ENCODE results near the gene LEMD2.

The LEMD2 gene

GRCh38 chr6:33742092-33742491 is 46.8 kb downstream of the LEMD2 start:
- Mint-ChIP-seq H3K27ac (no peak overlapping the region), H3K27me3 (peaks cover 11% of the 10 kb centered on the region), H3K36me3 (ENCODE audit: low read depth) (no peaks in the 10 kb centered on the region), H3K4me1 (peaks cover 2% of the 10 kb centered on the region), H3K9me3 (no peaks in the 10 kb centered on the region), H3K4me3 (no peak overlapping the region)
- DNase-seq, result no peak
- no peak for ATAC-seq

GRCh38 chr6:33740794-33741193 is 48.1 kb downstream of the LEMD2 start:
- H3K27ac Mint-ChIP-seq, result no peak overlapping the region
- no peak overlapping the region for H3K4me3 Mint-ChIP-seq
- H3K27me3 Mint-ChIP-seq, result peaks cover 11% of the 10 kb centered on the region
- no peaks in the 10 kb centered on the region for H3K9me3 Mint-ChIP-seq
- no peak for ATAC-seq
- peaks cover 2% of the 10 kb centered on the region for H3K4me1 Mint-ChIP-seq
- no peak for DNase-seq
- H3K36me3 Mint-ChIP-seq (ENCODE audit: low read depth), result no peaks in the 10 kb centered on the region

GRCh38 chr6:33740204-33740608 is 48.7 kb downstream of the LEMD2 start:
- ATAC-seq, result no peak
- Mint-ChIP-seq H3K9me3 (no peaks in the 10 kb centered on the region), H3K27ac (no peak overlapping the region), H3K36me3 (ENCODE audit: low read depth) (no peaks in the 10 kb centered on the region), H3K27me3 (peaks cover 9% of the 10 kb centered on the region), H3K4me1 (peaks cover 2% of the 10 kb centered on the region), H3K4me3 (no peak overlapping the region)
- DNase-seq, result no peak

- peaks cover 9% of the 10 kb centered on the region for H3K27me3 Mint-ChIP-seq
- no peaks in the 10 kb centered on the region for H3K36me3 Mint-ChIP-seq (ENCODE audit: low read depth)
- DNase-seq (no peak), ATAC-seq (no peak)
- H3K4me3 Mint-ChIP-seq, result no peak overlapping the region
- no peak overlapping the region for H3K27ac Mint-ChIP-seq
- peaks cover 2% of the 10 kb centered on the region for H3K4me1 Mint-ChIP-seq
- H3K9me3 Mint-ChIP-seq, result no peaks in the 10 kb centered on the region
These were observed 49.4 kb downstream of the LEMD2 start for GRCh38 chr6:33739571-33739970.

GRCh38 chr6:33738879-33739278 is 50.1 kb downstream of the LEMD2 start:
- ATAC-seq (no peak), DNase-seq (no peak)
- peaks cover 7% of the 10 kb centered on the region for H3K27me3 Mint-ChIP-seq
- no peak overlapping the region for H3K27ac Mint-ChIP-seq
- H3K4me1 Mint-ChIP-seq, result no peaks in the 10 kb centered on the region
- H3K4me3 Mint-ChIP-seq, result no peak overlapping the region
- H3K9me3 Mint-ChIP-seq, result no peaks in the 10 kb centered on the region
- no peaks in the 10 kb centered on the region for H3K36me3 Mint-ChIP-seq (ENCODE audit: low read depth)

- ATAC-seq (no peak), DNase-seq (no peak)
- Mint-ChIP-seq H3K27me3 (peaks cover 6% of the 10 kb centered on the region), H3K36me3 (ENCODE audit: low read depth) (no peaks in the 10 kb centered on the region), H3K4me3 (no peak overlapping the region), H3K4me1 (no peaks in the 10 kb centered on the region), H3K27ac (no peak overlapping the region), H3K9me3 (no peaks in the 10 kb centered on the region)
These were observed 50.8 kb downstream of the LEMD2 start for GRCh38 chr6:33738153-33738552.

- Mint-ChIP-seq H3K4me3 (no peak overlapping the region), H3K4me1 (no peaks in the 10 kb centered on the region), H3K27me3 (no peaks in the 10 kb centered on the region), H3K36me3 (ENCODE audit: low read depth) (no peaks in the 10 kb centered on the region), H3K9me3 (no peaks in the 10 kb centered on the region), H3K27ac (no peak overlapping the region)
- DNase-seq, result no peak
- ATAC-seq, result no peak
These were observed 51.5 kb downstream of the LEMD2 start for GRCh38 chr6:33737267-33738026.

- no peaks in the 10 kb centered on the region for H3K9me3 Mint-ChIP-seq
- ATAC-seq (no peak), DNase-seq (no peak)
- no peak overlapping the region for H3K27ac Mint-ChIP-seq
- no peaks in the 10 kb centered on the region for H3K36me3 Mint-ChIP-seq (ENCODE audit: low read depth)
- H3K27me3 Mint-ChIP-seq, result no peaks in the 10 kb centered on the region
- no peaks in the 10 kb centered on the region for H3K4me1 Mint-ChIP-seq
- no peak overlapping the region for H3K4me3 Mint-ChIP-seq
These were observed 53.7 kb downstream of the LEMD2 start for GRCh38 chr6:33735216-33735615.

GRCh38 chr6:33733709-33734007 is 55.3 kb downstream of the LEMD2 start:
- no peaks in the 10 kb centered on the region for H3K9me3 Mint-ChIP-seq
- DNase-seq (no peak), ATAC-seq (no peak)
- H3K4me3 Mint-ChIP-seq, result no peak overlapping the region
- H3K27me3 Mint-ChIP-seq, result no peaks in the 10 kb centered on the region
- no peak overlapping the region for H3K27ac Mint-ChIP-seq
- H3K36me3 Mint-ChIP-seq (ENCODE audit: low read depth), result no peaks in the 10 kb centered on the region
- no peaks in the 10 kb centered on the region for H3K4me1 Mint-ChIP-seq

- H3K4me3 Mint-ChIP-seq, result no peak overlapping the region
- no peak overlapping the region for H3K27ac Mint-ChIP-seq
- H3K27me3 Mint-ChIP-seq, result no peaks in the 10 kb centered on the region
- DNase-seq (no peak), ATAC-seq (no peak)
- no peaks in the 10 kb centered on the region for H3K9me3 Mint-ChIP-seq
- no peaks in the 10 kb centered on the region for H3K36me3 Mint-ChIP-seq (ENCODE audit: low read depth)
- no peaks in the 10 kb centered on the region for H3K4me1 Mint-ChIP-seq
These were observed 55.9 kb downstream of the LEMD2 start for GRCh38 chr6:33732817-33733708.

GRCh38 chr6:33732385-33732784 is 56.5 kb downstream of the LEMD2 start:
- Mint-ChIP-seq H3K4me1 (no peaks in the 10 kb centered on the region), H3K27ac (no peak overlapping the region), H3K4me3 (no peak overlapping the region), H3K27me3 (no peaks in the 10 kb centered on the region), H3K9me3 (no peaks in the 10 kb centered on the region), H3K36me3 (ENCODE audit: low read depth) (no peaks in the 10 kb centered on the region)
- DNase-seq (no peak), ATAC-seq (no peak)

- ATAC-seq, result no peak
- Mint-ChIP-seq H3K36me3 (ENCODE audit: low read depth) (no peaks in the 10 kb centered on the region), H3K27me3 (no peaks in the 10 kb centered on the region), H3K4me3 (no peak overlapping the region), H3K27ac (no peak overlapping the region), H3K4me1 (no peaks in the 10 kb centered on the region), H3K9me3 (no peaks in the 10 kb centered on the region)
- DNase-seq, result no peak
These were observed 57.1 kb downstream of the LEMD2 start for GRCh38 chr6:33731751-33732282.

- Mint-ChIP-seq H3K4me1 (no peaks in the 10 kb centered on the region), H3K27ac (no peak overlapping the region), H3K27me3 (no peaks in the 10 kb centered on the region), H3K36me3 (ENCODE audit: low read depth) (no peaks in the 10 kb centered on the region), H3K9me3 (no peaks in the 10 kb centered on the region), H3K4me3 (no peak overlapping the region)
- ATAC-seq, result no peak
- no peak for DNase-seq
These were observed 57.9 kb downstream of the LEMD2 start for GRCh38 chr6:33731035-33731434.

- Mint-ChIP-seq H3K27me3 (no peaks in the 10 kb centered on the region), H3K4me3 (no peak overlapping the region), H3K27ac (no peak overlapping the region), H3K36me3 (ENCODE audit: low read depth) (no peaks in the 10 kb centered on the region), H3K4me1 (no peaks in the 10 kb centered on the region), H3K9me3 (no peaks in the 10 kb centered on the region)
- DNase-seq (no peak), ATAC-seq (no peak)
These were observed 58.3 kb downstream of the LEMD2 start for GRCh38 chr6:33730611-33731010.

GRCh38 chr6:33729059-33729458 is 59.9 kb downstream of the LEMD2 start:
- ATAC-seq (no peak), DNase-seq (no peak)
- Mint-ChIP-seq H3K9me3 (no peaks in the 10 kb centered on the region), H3K27ac (no peak overlapping the region), H3K4me1 (peaks cover 9% of the 10 kb centered on the region), H3K36me3 (ENCODE audit: low read depth) (no peaks in the 10 kb centered on the region), H3K4me3 (no peak overlapping the region), H3K27me3 (no peaks in the 10 kb centered on the region)

Data from activated naive CD8-positive, alpha-beta T cell treated with anti-CD3 and anti-CD28 coated beads, Interleukin-2, amount 50 U/mL, for 24 hours (primary cell).